GM18858 (cell line): ENCODE results near the gene PTPRT.

Experiments
- ATAC-seq: cut with Tn5 transposase; IDR thresholded peaks from one replicate; pipeline ENCODE4 v1.9.1; 2021; ENCODE audit not compliant: unreplicated experiment

PTPRT gene

GRCh38 chr20:43189554-43190331, at the start of gene PTPRT:
Gene PTPRT, minus strand, starts transcription at chr20:43189906. Its CDS starts 173 bp downstream, at chr20:43189733.
- ATAC-seq = no peak

- no peak for ATAC-seq
Observed at GRCh38 chr20:43238833-43239232, 49.1 kb upstream of the PTPRT start.

GRCh38 chr20:43238266-43238665, 48.6 kb upstream of the PTPRT start:
- no peak for ATAC-seq

- ATAC-seq = no peak
Observed at GRCh38 chr20:43237651-43238168, 48.0 kb upstream of the PTPRT start.

GRCh38 chr20:43235998-43236397, 46.3 kb upstream of the PTPRT start:
- no peak for ATAC-seq

- ATAC-seq = no peak
Observed at GRCh38 chr20:43231829-43232228, 42.1 kb upstream of the PTPRT start.

GRCh38 chr20:43229696-43230095, 40.0 kb upstream of the PTPRT start:
- ATAC-seq = no peak

- ATAC-seq = no peak
Observed at GRCh38 chr20:43220612-43221011, 30.9 kb upstream of the PTPRT start.

GRCh38 chr20:43210901-43211300, 21.2 kb upstream of the PTPRT start:
- ATAC-seq = no peak

GRCh38 chr20:43209831-43210230, 20.1 kb upstream of the PTPRT start:
- ATAC-seq = no peak

- no peak for ATAC-seq
Observed at GRCh38 chr20:43205699-43206098, 16.0 kb upstream of the PTPRT start.

GRCh38 chr20:43202100-43202499, 12.4 kb upstream of the PTPRT start:
- no peak for ATAC-seq

GRCh38 chr20:43198607-43199006, 8.9 kb upstream of the PTPRT start:
- ATAC-seq = no peak

GRCh38 chr20:43196243-43196642, 6.5 kb upstream of the PTPRT start:
- ATAC-seq = no peak

- ATAC-seq = no peak
Observed at GRCh38 chr20:43194137-43194536, 4.4 kb upstream of the PTPRT start.

GRCh38 chr20:43193443-43193842, 3.7 kb upstream of the PTPRT start:
- no peak for ATAC-seq

GRCh38 chr20:43191946-43192863, 2.5 kb upstream of the PTPRT start:
- no peak for ATAC-seq

GRCh38 chr20:43191143-43191542, 1.4 kb upstream of the PTPRT start:
- no peak for ATAC-seq

- ATAC-seq = no peak
Observed at GRCh38 chr20:43190332-43190953, 737 bp upstream of the PTPRT start.

GRCh38 chr20:43188861-43189553, 699 bp downstream of the PTPRT start:
- no peak for ATAC-seq

GRCh38 chr20:43188234-43188653, 1.5 kb downstream of the PTPRT start:
- ATAC-seq = no peak
